Upper lobe of right lung (tissue), 1 donor: ENCODE measurements around the gene PKLR. TPM values are rescaled to one million over a fixed set of nuclear protein-coding genes. Genes with fewer than 3 reads are reported as not detected.

Experiments used
- ATAC-seq: fragments of 200-7000 bp; cut with Tn5 transposase; one replicate; pipeline ENCODE4 v1.9.1; 2020; ENCODE audit warnings: mild to moderate bottlenecking, moderate library complexity
- DNase-seq: peaks from one replicate; pipeline ENCODE4 v3.0.0-alpha.2; 2020
- H3K27ac ChIP-seq: fragments of 200-600 bp; one replicate; pipeline ENCODE4 v1.8.0; 2022
- H3K27me3 ChIP-seq: fragments of 200-600 bp; one replicate; pipeline ENCODE4 v1.8.0; 2022; ENCODE audit warnings: mild to moderate bottlenecking
- H3K36me3 ChIP-seq: fragments of 200-600 bp; one replicate; pipeline ENCODE4 v1.8.0; 2022
- H3K4me1 ChIP-seq: fragments of 200-600 bp; one replicate; pipeline ENCODE4 v1.8.0; 2022
- H3K4me3 ChIP-seq: fragments of 200-600 bp; one replicate; pipeline ENCODE4 v1.8.0; 2022; ENCODE audit warnings: mild to moderate bottlenecking
- H3K9me3 ChIP-seq: fragments of 200-600 bp; one replicate; pipeline ENCODE4 v1.8.0; 2022
- intact Hi-C: fragments of 100-400 bp; cut with DNase I; formaldehyde crosslinking; loops from one replicate; pipeline ENCODE4 v1.11.0; 2022
- total RNA-seq: library from RNA; stranded (reverse); fragmentation: NEBNext Ultra II Directional; extraction: Animal tissue kit (Norgen Biotek cat#: 25700); gene quantifications from one replicate; pipeline ENCODE4 v1.2.1, GENCODE V29; 2021
- TF ChIP-seq, protein P1 (sequence below): fragments of 200-600 bp; IDR thresholded peaks from one replicate; pipeline ENCODE4 v1.8.0; 2022; ENCODE audit warnings: antibody characterized with exemption
- donor health status: DM: no; HTN: yes; CAD: no; lungs with severe emphysema.

PKLR gene
- total RNA-seq, 1 donor from 2014 or later, result not detected

GRCh38 chr1:155263067-155263466, 38.2 kb downstream of the PKLR start:
- Histone ChIP-seq H3K27ac (no peak overlapping the region), H3K4me1 (peaks cover 12% of the 10 kb centered on the region), H3K36me3 (peaks cover 77% of the 10 kb centered on the region), H3K27me3 (no peaks in the 10 kb centered on the region), H3K9me3 (no peaks in the 10 kb centered on the region), H3K4me3 (no peak overlapping the region)
- TF ChIP-seq, protein P1, sequence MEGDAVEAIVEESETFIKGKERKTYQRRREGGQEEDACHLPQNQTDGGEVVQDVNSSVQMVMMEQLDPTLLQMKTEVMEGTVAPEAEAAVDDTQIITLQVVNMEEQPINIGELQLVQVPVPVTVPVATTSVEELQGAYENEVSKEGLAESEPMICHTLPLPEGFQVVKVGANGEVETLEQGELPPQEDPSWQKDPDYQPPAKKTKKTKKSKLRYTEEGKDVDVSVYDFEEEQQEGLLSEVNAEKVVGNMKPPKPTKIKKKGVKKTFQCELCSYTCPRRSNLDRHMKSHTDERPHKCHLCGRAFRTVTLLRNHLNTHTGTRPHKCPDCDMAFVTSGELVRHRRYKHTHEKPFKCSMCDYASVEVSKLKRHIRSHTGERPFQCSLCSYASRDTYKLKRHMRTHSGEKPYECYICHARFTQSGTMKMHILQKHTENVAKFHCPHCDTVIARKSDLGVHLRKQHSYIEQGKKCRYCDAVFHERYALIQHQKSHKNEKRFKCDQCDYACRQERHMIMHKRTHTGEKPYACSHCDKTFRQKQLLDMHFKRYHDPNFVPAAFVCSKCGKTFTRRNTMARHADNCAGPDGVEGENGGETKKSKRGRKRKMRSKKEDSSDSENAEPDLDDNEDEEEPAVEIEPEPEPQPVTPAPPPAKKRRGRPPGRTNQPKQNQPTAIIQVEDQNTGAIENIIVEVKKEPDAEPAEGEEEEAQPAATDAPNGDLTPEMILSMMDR, result no peak
- ATAC-seq (no peak), DNase-seq (no peak)
- intact Hi-C loops, result no loop called here

DNA sequence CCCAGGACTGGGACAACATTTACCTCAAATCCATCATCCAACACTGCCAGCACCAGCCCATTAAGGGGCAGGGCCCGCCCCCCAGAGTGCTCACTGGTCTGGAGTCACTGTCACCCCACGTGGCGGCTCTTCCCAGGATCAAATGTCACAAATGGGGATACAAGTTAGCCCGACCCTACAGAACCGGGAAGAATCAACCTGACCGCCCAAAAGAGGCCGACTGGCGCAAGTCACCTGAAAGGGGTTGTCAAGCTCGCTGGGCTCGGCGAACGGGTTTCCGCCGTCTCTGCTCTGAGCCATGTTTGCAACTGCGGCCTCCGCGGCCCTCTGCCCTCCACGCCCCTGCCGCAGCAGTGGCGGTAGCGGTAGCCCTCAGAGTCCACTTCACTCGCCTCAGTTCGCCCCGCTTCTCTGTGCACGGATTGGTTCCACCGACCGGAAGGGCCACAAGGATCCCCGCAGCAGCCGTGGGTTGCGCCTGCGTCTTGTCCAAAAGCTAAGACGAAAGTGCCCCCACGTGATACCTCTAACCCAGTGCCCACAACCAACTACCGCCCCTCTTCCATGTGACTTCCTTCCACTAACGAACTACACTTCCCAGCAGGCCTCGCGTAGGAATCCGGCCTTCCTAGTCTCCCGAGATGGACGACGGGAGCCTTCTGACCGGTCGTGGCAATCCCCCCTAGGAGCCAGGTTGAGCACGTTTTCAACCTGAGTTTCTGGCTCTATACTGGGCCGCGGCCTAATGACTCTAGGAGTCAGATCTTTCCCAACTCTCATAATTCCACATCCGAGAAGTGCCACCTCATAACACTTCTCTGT, 39.2 kb downstream of the PKLR start, which contains the start of gene SCAMP3:
TSS of gene SCAMP3 (minus strand) at position 509 of the 822 bp plus-strand sequence. CDS start at position 300, 209 bp downstream.
- peaks cover 77% of the 10 kb centered on the region for H3K36me3 ChIP-seq
- H3K4me1 ChIP-seq, result peaks cover 12% of the 10 kb centered on the region
- peak within 1 kb of the TSS; percentile 97 for H3K4me3 ChIP-seq
- peak; percentile 99 for ATAC-seq
- H3K27me3 ChIP-seq, result no peaks in the 10 kb centered on the region
- peak within 1 kb of the TSS; percentile 89 for H3K27ac ChIP-seq
- TF ChIP-seq, protein P1, result no peak
- intact Hi-C loops, result no loop called here
- peak; percentile 96 for DNase-seq
- H3K9me3 ChIP-seq, result no peaks in the 10 kb centered on the region

DNA sequence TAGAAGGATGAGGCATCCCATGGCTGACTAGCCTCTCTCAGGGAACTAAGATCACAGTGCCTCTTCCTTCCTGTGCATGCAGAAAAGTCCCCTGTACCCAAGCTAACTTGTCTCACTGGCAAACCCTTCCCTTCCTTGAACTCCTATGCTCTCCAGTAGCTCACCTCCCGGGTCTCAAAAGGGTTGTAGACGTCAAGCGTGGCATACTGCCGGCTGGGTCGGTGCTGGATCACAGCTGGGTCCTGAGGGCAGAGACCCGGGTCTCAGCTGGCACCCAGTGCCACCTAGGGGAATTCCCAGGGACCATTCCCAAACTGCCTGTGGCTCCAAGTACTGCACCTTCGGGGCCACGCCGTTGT, 39.8 kb downstream of the PKLR start:
- Histone ChIP-seq H3K36me3 (peaks cover 74% of the 10 kb centered on the region), H3K4me1 (peaks cover 12% of the 10 kb centered on the region), H3K27me3 (no peaks in the 10 kb centered on the region), H3K27ac (peak overlapping the region; percentile 89), H3K4me3 (peak overlapping the region; percentile 97), H3K9me3 (no peaks in the 10 kb centered on the region)
- ATAC-seq (peak; percentile 1), DNase-seq (no peak)
- intact Hi-C loops, result no loop called here
- TF ChIP-seq, protein P1, result no peak

DNA sequence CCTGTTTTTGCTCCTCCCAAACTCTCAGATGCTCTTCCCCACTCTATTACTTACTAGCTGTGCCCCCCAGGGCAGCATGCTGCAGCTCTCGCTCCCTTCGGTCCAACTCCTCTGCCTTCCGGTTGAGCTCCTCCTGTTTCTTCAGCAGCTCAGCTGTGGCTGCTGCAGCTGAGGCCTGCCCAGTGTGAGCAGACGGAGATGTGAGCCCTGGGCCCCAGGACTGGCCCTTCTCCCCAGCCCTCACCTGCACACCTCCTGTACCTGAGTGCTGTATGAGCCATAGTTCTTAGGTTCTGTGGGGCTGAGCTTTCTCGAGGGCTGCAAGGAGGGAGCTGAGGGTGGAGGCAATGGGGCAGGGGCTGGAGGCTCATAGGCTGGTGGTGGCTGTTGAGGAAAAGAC, 41.0 kb downstream of the PKLR start:
- TF ChIP-seq, protein P1, result no peak
- ATAC-seq, result no peak
- H3K4me1 ChIP-seq, result peaks cover 22% of the 10 kb centered on the region
- no peak for DNase-seq
- intact Hi-C loops, result no loop called here
- H3K9me3 ChIP-seq, result no peaks in the 10 kb centered on the region
- no peaks in the 10 kb centered on the region for H3K27me3 ChIP-seq
- peaks cover 62% of the 10 kb centered on the region for H3K36me3 ChIP-seq
- no peak overlapping the region for H3K4me3 ChIP-seq
- H3K27ac ChIP-seq, result no peak overlapping the region

DNA sequence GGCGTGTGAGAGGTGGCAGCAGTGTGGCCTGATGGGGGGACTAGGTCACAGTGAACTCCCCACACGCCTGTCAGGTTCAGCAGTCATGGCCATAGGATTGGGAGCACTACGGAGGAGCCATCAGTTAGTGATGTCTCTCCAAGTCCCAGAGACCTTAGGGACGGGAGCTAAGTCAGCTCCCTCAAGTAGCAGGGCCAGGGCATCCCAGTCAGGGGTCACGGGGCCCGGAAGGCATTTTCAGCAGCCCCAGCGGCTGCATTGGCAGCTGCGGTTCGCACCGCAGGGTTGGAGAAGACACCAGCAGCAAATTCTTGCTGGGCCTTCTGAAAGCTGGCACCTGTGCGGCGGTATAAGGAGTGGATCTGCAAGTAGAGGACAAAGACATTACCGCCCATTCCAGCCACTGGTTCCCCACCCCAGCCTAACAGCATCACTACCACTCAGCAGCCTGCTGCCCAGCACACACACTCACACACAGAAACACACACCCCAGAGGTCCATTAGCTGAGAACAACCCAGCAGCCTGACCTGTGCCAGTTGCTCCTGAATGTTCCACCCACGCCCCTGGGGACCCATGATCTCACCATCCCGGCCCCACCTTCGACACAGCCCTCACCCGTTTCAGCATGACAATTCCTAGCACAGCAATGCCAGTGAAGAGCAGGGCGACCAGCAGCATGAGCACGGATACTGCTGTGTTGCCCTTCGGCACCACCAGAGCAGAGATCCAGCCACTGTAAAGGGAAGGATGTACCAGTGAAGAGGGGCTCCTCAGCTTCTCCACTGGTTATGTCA, 45.0 kb downstream of the PKLR start:
- intact Hi-C loops, result loop anchor here (10.0 kb wide), 1 partner anchor 69 kb away; the partner anchor contains the start of gene RUSC1
- TF ChIP-seq, protein P1, result no peak
- ATAC-seq (peak; percentile 0), DNase-seq (no peak)
- Histone ChIP-seq H3K27me3 (no peaks in the 10 kb centered on the region), H3K9me3 (no peaks in the 10 kb centered on the region), H3K4me3 (peak overlapping the region; percentile 86), H3K36me3 (peaks cover 36% of the 10 kb centered on the region), H3K4me1 (peaks cover 26% of the 10 kb centered on the region), H3K27ac (peak overlapping the region; percentile 95)
